ENCODE measurements around the gene PXN.

GRCh38 chr12:120286768-120287490 lies 21.4 kb upstream of the PXN start:
- no peak for TF ChIP-seq CTCF (IDR thresholded peaks at IDR 0.05; ENCODE audit: insufficient read depth, low read length)
- TF ChIP-seq SPI1 (IDR thresholded peaks at IDR 0.05; ENCODE audit: borderline replicate concordance, low read depth) = no peak
